GM13977 (cell line): ENCODE data around the gene CABYR.

ENCODE experiments used
- DNase-seq: peaks from one replicate; pipeline ENCODE4 v3.0.0; 2012; ENCODE audit warnings: low spot score
- in situ Hi-C: fragments of 300-500 bp; cut with MboI; formaldehyde crosslinking; loops from one replicate; pipeline ENCODE4 v1.12.0; 2022; ENCODE audit warnings: low sequenced_read_pairs, low pct_unique_long_range_greater_than_20kb, mixed read lengths, inconsistent platforms; ENCODE audit not compliant: unreplicated experiment
- TF ChIP-seq, protein P1 (sequence below): IDR thresholded peaks from 2 replicates; pipeline ENCODE4 v1.5.1; 2012; ENCODE audit warnings: mild to moderate bottlenecking, control low read depth; ENCODE audit not compliant: insufficient read depth; ENCODE audit errors: extremely low read depth, missing control alignments

Gene CABYR

DNA sequence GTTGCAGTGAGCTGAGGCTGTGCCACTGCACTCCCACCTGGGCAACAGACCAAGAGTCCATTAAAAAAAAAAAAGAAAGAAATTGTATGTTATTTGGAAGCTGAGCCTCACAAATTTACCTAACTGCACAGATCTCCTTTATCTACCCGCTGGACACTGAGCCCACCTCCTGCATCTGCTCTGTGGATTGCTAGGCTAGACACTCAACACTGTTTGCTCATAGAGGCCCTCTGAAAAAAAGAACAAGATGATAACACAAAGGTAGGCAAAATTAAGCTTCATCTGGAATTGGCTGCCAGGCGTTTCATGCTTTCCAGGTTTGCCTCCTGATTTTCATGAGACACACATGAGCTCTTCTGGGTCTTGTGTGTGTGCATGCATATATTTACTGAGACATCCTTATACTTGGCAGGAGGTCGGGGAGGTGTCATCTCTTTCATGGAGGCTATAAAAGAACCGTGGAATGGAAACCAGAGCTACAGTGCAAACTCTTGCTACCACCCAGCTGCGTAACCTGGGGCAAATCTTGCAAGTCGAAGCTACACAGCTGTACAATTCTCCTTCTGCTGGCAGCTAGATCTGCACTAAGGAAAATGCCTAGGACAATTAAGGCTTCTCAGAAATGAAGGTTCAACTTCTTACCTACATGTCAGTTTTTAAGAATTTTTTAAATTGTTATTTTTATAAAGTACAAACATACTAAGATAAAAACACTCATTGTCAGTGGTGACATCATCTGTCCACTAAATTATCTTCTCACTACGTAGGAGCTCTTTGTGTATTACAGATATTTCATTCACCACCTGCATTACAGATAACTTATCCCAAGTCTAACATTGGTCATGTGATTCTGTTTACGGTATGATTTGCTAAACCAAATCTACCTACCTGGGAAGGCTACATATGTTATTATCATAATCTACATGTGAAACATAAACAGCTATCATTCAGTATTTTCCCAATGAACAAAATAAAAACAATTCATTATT is 63.1 kb downstream of the CABYR start:
- in situ Hi-C loops: no loop called here
- DNase-seq: no peak
- TF ChIP-seq, protein P1, sequence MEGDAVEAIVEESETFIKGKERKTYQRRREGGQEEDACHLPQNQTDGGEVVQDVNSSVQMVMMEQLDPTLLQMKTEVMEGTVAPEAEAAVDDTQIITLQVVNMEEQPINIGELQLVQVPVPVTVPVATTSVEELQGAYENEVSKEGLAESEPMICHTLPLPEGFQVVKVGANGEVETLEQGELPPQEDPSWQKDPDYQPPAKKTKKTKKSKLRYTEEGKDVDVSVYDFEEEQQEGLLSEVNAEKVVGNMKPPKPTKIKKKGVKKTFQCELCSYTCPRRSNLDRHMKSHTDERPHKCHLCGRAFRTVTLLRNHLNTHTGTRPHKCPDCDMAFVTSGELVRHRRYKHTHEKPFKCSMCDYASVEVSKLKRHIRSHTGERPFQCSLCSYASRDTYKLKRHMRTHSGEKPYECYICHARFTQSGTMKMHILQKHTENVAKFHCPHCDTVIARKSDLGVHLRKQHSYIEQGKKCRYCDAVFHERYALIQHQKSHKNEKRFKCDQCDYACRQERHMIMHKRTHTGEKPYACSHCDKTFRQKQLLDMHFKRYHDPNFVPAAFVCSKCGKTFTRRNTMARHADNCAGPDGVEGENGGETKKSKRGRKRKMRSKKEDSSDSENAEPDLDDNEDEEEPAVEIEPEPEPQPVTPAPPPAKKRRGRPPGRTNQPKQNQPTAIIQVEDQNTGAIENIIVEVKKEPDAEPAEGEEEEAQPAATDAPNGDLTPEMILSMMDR: no peak

DNA sequence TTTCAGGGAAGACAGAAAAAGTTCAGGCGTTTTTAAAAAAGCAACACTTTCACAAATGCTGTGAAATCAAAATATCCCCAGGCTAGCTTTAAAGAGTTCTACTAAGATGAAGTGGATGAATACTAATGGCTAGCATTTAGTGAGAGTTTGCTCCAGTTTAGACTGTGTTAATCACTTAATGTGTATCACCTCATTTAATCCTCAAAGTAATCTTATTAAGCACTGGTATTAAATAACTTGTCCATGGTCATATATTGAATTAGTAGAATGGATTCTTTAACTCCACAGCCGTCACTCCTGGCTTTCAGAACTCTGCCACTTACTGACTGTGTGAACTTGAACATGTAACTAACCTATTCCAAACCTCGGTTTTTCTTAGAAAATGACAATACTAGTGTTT is 66.0 kb downstream of the CABYR start:
- DNase-seq: no peak
- TF ChIP-seq, protein P1: no peak
- in situ Hi-C loops: no loop called here

DNA sequence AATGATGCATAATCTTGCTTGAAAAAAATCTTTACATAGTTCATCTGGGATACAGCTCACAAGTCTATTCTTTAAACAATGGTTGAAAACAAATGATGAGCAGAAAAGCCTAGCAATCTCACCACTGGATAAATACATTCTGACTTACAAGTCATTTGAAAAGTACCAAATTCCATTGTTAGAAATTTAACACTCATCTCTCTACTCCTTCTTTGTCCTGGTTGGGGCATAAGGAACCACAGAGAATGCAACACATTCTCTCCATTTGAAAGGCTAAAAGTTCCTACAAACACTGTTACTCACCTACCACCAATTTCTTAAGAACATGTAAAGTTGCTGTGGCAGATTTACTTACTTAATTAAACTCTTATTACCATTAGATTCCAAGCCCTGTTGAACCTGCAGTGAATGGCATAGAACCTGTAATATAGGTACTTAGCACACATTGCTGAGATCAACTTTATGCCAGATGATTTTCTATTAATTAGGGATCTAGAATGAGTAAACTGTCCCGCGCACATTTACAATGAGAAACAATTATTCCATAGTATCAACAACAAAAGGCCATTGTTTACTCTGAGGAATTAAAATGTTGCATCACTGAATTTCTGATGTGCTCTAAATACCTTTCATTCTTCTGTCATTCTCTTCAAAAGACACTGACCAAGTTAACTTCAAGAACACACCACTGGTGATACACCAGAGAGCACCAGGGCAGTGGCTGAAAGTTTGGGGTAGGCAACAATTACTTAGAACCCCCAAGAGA is 69.6 kb downstream of the CABYR start:
- in situ Hi-C loops: no loop called here
- TF ChIP-seq, protein P1: no peak
- no peak for DNase-seq

DNA sequence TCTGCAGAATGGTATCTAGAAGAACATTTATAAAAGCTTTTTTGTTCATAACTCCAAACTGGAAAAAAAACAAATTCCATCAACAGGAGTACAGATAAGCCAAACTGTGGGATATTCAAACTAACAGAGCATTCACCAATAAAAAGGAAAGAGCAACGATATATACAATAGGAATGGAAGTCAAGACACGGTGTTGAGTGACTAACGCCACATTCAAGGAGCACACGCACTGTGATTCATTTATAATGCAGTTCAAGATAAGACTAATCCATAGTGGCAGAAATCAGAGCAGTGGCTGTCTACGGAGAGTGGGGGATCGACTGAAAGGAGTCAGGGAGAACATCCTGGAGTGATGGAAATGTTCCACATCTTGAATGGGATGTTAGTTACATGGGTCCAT is 70.7 kb downstream of the CABYR start:
- TF ChIP-seq, protein P1: no peak
- no peak for DNase-seq
- in situ Hi-C loops: no loop called here
